ENCODE data around the gene SYNE1.
"Not testable (repeated sequence)": the region's sequence is repeated elsewhere in the genome, so short reads cannot be mapped to it uniquely, and the experiment has no call there.

Gene SYNE1

GRCh38 chr6:152167641-152168603 is 469.2 kb downstream of the SYNE1 start:
- no peak for DNase-seq

GRCh38 chr6:152166897-152167296 is 470.3 kb downstream of the SYNE1 start:
- DNase-seq = no peak

GRCh38 chr6:152166497-152166896 is 470.7 kb downstream of the SYNE1 start:
- no peak for DNase-seq

- DNase-seq = no peak
Measured at GRCh38 chr6:152164957-152165356, 472.2 kb downstream of the SYNE1 start.

GRCh38 chr6:152161501-152161900 is 475.7 kb downstream of the SYNE1 start:
- DNase-seq = no peak

- DNase-seq = no peak
Measured at GRCh38 chr6:152160346-152160745, 476.8 kb downstream of the SYNE1 start.

- DNase-seq = no peak
Measured at GRCh38 chr6:152155792-152156191, 481.4 kb downstream of the SYNE1 start.

GRCh38 chr6:152154559-152155356 is 482.4 kb downstream of the SYNE1 start:
- no peak for DNase-seq

GRCh38 chr6:152151920-152152319 is 485.2 kb downstream of the SYNE1 start:
- no peak for DNase-seq

- no peak for DNase-seq
Measured at GRCh38 chr6:152150196-152150595, 487.0 kb downstream of the SYNE1 start.

GRCh38 chr6:152148412-152148811 is 488.8 kb downstream of the SYNE1 start:
- DNase-seq = no peak

GRCh38 chr6:152147269-152147668 is 489.9 kb downstream of the SYNE1 start:
- DNase-seq = no peak

GRCh38 chr6:152146385-152146784 is 490.8 kb downstream of the SYNE1 start:
- no peak for DNase-seq

- no peak for DNase-seq
Measured at GRCh38 chr6:152143359-152143758, 493.8 kb downstream of the SYNE1 start.

GRCh38 chr6:152142105-152142504 is 495.1 kb downstream of the SYNE1 start:
- no peak for DNase-seq

- DNase-seq = not testable (repeated sequence)
Measured at GRCh38 chr6:152138344-152138743, 498.8 kb downstream of the SYNE1 start.

GRCh38 chr6:152136449-152136825 is 500.7 kb downstream of the SYNE1 start:
- DNase-seq = no peak

- no peak for DNase-seq
Measured at GRCh38 chr6:152135755-152136448, 501.3 kb downstream of the SYNE1 start.

GRCh38 chr6:152130441-152130840 is 506.7 kb downstream of the SYNE1 start:
- DNase-seq = no peak

- no peak for DNase-seq
Measured at GRCh38 chr6:152129691-152130151, 507.4 kb downstream of the SYNE1 start.

- DNase-seq = no peak
Measured at GRCh38 chr6:152127432-152128165, 509.6 kb downstream of the SYNE1 start.

GRCh38 chr6:152124429-152125074 is 512.6 kb downstream of the SYNE1 start:
- DNase-seq = no peak

All from NCI-H1436 treated with DMSO at 0.1 percent for 48 hours (cell line).